H9 (cell line): Measurements from ENCODE around the gene LILRA5. TPM values are rescaled to one million over a fixed set of nuclear protein-coding genes. Genes with fewer than 3 reads are reported as not detected.
"Not testable (repeated sequence)": the region's sequence is repeated elsewhere in the genome, so short reads cannot be mapped to it uniquely, and the experiment has no call there.

ENCODE experiments used
- DNase-seq: peaks from one replicate; pipeline ENCODE4 v3.0.0-alpha.2; 2017
- H2AFZ ChIP-seq: one replicate; pipeline ENCODE4 v1.6.1; 2013; ENCODE audit warnings: mild to moderate bottlenecking, low read length, control low read depth, moderate library complexity
- H2AK5ac ChIP-seq: 2 replicates; pipeline ENCODE4 v1.6.1; 2013; ENCODE audit warnings: low read length, control low read depth, mixed read lengths; ENCODE audit not compliant: insufficient read length
- H2BK120ac ChIP-seq: one replicate; pipeline ENCODE4 v1.6.1; 2013; ENCODE audit warnings: low read depth, mild to moderate bottlenecking, low read length, control low read depth, inconsistent platforms; ENCODE audit not compliant: poor library complexity, severe bottlenecking
- H2BK12ac ChIP-seq: 2 replicates; pipeline ENCODE4 v1.6.1; 2013; ENCODE audit warnings: low read length, control low read depth, mixed read lengths, low read depth; ENCODE audit not compliant: insufficient read length
- H2BK15ac ChIP-seq: 2 replicates; pipeline ENCODE4 v1.6.1; 2013; ENCODE audit warnings: low read depth, low read length, control low read depth
- H2BK20ac ChIP-seq: one replicate; pipeline ENCODE4 v1.6.1; 2013; ENCODE audit warnings: low read depth, mild to moderate bottlenecking, low read length, control low read depth, inconsistent platforms; ENCODE audit not compliant: poor library complexity, severe bottlenecking
- H2BK5ac ChIP-seq: 2 replicates; pipeline ENCODE4 v1.6.1; 2013; ENCODE audit warnings: low read length, control low read depth, mixed read lengths; ENCODE audit not compliant: insufficient read length
- H3K14ac ChIP-seq: 2 replicates; pipeline ENCODE4 v1.6.1; 2013; ENCODE audit warnings: low read length, control low read depth; ENCODE audit not compliant: insufficient read depth
- H3K18ac ChIP-seq: 2 replicates; pipeline ENCODE4 v1.6.1; 2013; ENCODE audit warnings: low read depth, mild to moderate bottlenecking, mixed read lengths, low read length, control low read depth; ENCODE audit not compliant: insufficient read length
- H3K23ac ChIP-seq: 2 replicates; pipeline ENCODE4 v1.6.1; 2013; ENCODE audit warnings: low read length, control low read depth, mixed read lengths, low read depth; ENCODE audit not compliant: insufficient read length
- H3K23me2 ChIP-seq: 2 replicates; pipeline ENCODE4 v1.6.1; 2013; ENCODE audit warnings: low read depth, mild to moderate bottlenecking, mixed read lengths, low read length, control low read depth; ENCODE audit not compliant: insufficient read length, poor library complexity, severe bottlenecking
- H3K27ac ChIP-seq: 2 replicates; pipeline ENCODE4 v1.5.1; 2013; ENCODE audit warnings: low read length, control low read depth, mixed read lengths, low read depth; ENCODE audit not compliant: insufficient read length
- H3K27me3 ChIP-seq: 2 replicates; pipeline ENCODE4 v1.6.1; 2013; ENCODE audit warnings: low read length, control low read depth, inconsistent platforms; ENCODE audit not compliant: insufficient read depth
- H3K4ac ChIP-seq: 2 replicates; pipeline ENCODE4 v1.6.1; 2013; ENCODE audit warnings: low read depth, mild to moderate bottlenecking, control low read depth, inconsistent platforms, low read length, moderate library complexity
- H3K4me1 ChIP-seq: 2 replicates; pipeline ENCODE4 v1.6.1; 2013; ENCODE audit warnings: low read length, control low read depth, inconsistent platforms; ENCODE audit not compliant: insufficient read depth
- H3K4me2 ChIP-seq: 2 replicates; pipeline ENCODE4 v1.6.1; 2013; ENCODE audit warnings: low read length, control low read depth, mixed read lengths; ENCODE audit not compliant: insufficient read length, insufficient read depth
- H3K56ac ChIP-seq: 2 replicates; pipeline ENCODE4 v1.6.1; 2013; ENCODE audit warnings: low read depth, mild to moderate bottlenecking, mixed read lengths, low read length, control low read depth; ENCODE audit not compliant: insufficient read length
- H3K79me1 ChIP-seq: 2 replicates; pipeline ENCODE4 v1.6.1; 2013; ENCODE audit warnings: low read depth, mild to moderate bottlenecking, moderate library complexity, low read length, control low read depth, inconsistent platforms; ENCODE audit not compliant: insufficient read depth, poor library complexity, severe bottlenecking
- H3K79me2 ChIP-seq: 2 replicates; pipeline ENCODE4 v1.6.1; 2013; ENCODE audit warnings: low read length, control low read depth, inconsistent platforms; ENCODE audit not compliant: insufficient read depth
- H3K9ac ChIP-seq: 2 replicates; pipeline ENCODE4 v1.6.1; 2013; ENCODE audit warnings: low read length, control low read depth, mixed read lengths; ENCODE audit not compliant: insufficient read length; ENCODE audit errors: extremely low read depth
- H3K9me3 ChIP-seq: one replicate; pipeline ENCODE4 v1.6.1; 2013; ENCODE audit warnings: low read depth, low read length, inconsistent platforms; ENCODE audit not compliant: control insufficient read depth
- H3T11ph ChIP-seq: one replicate; pipeline ENCODE4 v1.6.1; 2013; ENCODE audit warnings: mild to moderate bottlenecking, low read length, control low read depth, inconsistent platforms
- H4K20me1 ChIP-seq: one replicate; pipeline ENCODE4 v1.6.1; 2013; ENCODE audit not compliant: control insufficient read depth, insufficient read length, insufficient read depth
- H4K5ac ChIP-seq: 2 replicates; pipeline ENCODE4 v1.6.1; 2013; ENCODE audit warnings: low read depth, mild to moderate bottlenecking, mixed read lengths, low read length, control low read depth; ENCODE audit not compliant: insufficient read length
- H4K8ac ChIP-seq: replicated peaks from 2 replicates; pipeline ENCODE4 v1.6.1; 2013; ENCODE audit warnings: low read length, control low read depth, mixed read lengths, low read depth; ENCODE audit not compliant: insufficient read length
- H4K91ac ChIP-seq: 2 replicates; pipeline ENCODE4 v1.6.1; 2013; ENCODE audit warnings: low read depth, mild to moderate bottlenecking, moderate library complexity, mixed read lengths, low read length, control low read depth; ENCODE audit not compliant: insufficient read length
- H3K27ac Mint-ChIP-seq, 3 experiments: 2 replicates in 2 of 3; 3 replicates in 1 of 3; pipeline ENCODE4 v1.8.0; 2020 to 2021; ENCODE audit warnings: mixed read lengths in 3 of 3, mild to moderate bottlenecking in 1 of 3, moderate library complexity in 1 of 3
- H3K27me3 Mint-ChIP-seq: 2 replicates; pipeline ENCODE4 v1.8.0; 2021; ENCODE audit warnings: low read depth, mild to moderate bottlenecking, moderate library complexity, mixed read lengths
- H3K36me3 Mint-ChIP-seq, 3 experiments: 2 replicates in 2 of 3; 3 replicates in 1 of 3; pipeline ENCODE4 v1.8.0; 2020 to 2021; ENCODE audit warnings: low read depth in 3 of 3, mixed read lengths in 3 of 3; ENCODE audit not compliant: insufficient read depth in 1 of 3
- H3K4me1 Mint-ChIP-seq, 2 experiments: 2 replicates each; pipeline ENCODE4 v1.8.0; 2020; ENCODE audit warnings: mixed read lengths in 2 of 2
- H3K4me3 Mint-ChIP-seq, 2 experiments: 2 replicates in 1 of 2; 3 replicates in 1 of 2; pipeline ENCODE4 v1.8.0; 2020 to 2021; ENCODE audit warnings: mild to moderate bottlenecking in 2 of 2, mixed read lengths in 2 of 2, moderate library complexity in 1 of 2
- H3K9me3 Mint-ChIP-seq, 2 experiments: 2 replicates in 1 of 2; 3 replicates in 1 of 2; pipeline ENCODE4 v1.8.0; 2020; ENCODE audit warnings: mild to moderate bottlenecking in 2 of 2, mixed read lengths in 2 of 2, moderate library complexity in 1 of 2
- WGBS: extraction: QIAGEN DNeasy Blood & Tissue Kit; methylation state at CpG from one replicate; pipeline ENCODE4 v1.1.7; 2013; ENCODE audit warnings: missing lambda C conversion rate, low lambda C conversion rate, mixed read lengths; ENCODE audit not compliant: insufficient read length; ENCODE audit errors: extremely low coverage; 5-methylcytosine and 5-hydroxymethylcytosine counted together
- total RNA-seq: library from RNA; stranded (reverse); gene quantifications from 2 replicates; pipeline ENCODE4 v1.2.1, GENCODE V29; 2021
- TF ChIP-seq, protein P1 (sequence below): fragments of 200-600 bp; sonication (generic); conservative IDR thresholded peaks from 3 replicates; pipeline ENCODE4 v1.8.0; 2021; ENCODE audit warnings: antibody characterized with exemption, mild to moderate bottlenecking

Gene LILRA5
- total RNA-seq, 1 experiment from 2014 or later = not detected

DNA sequence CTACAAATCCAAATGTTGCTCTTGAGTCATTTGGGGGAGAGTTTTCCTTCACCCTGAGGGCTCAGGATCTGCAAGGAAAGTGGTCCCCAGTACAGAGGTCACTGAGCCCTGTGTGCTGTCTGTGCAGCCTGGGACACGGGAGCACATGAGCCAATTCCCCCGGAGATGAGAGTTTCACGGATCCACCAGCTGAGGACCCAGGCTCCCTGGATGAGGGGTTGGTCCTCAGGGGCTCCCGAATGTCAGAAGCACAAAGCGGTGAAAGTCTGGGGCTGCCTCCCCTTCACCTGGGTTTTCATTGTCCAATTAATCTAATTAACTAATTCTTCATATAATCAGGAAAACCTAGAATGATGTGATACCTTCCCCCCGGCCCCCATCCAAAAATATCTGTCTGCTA lies 18.4 kb downstream of the LILRA5 start:
- Histone ChIP-seq H3K4me1 (no peaks in the 10 kb centered on the region), H2BK5ac (no peak overlapping the region), H3T11ph (no peak overlapping the region), H4K8ac (no peak overlapping the region), H3K56ac (no peak overlapping the region), H3K23ac (no peak overlapping the region), H2BK20ac (no peak overlapping the region), H3K9ac (no peak overlapping the region), H4K91ac (no peak overlapping the region), H2AFZ (no peak overlapping the region), H3K4me2 (no peak overlapping the region), H2BK12ac (no peak overlapping the region), H3K79me1 (no peaks in the 10 kb centered on the region), H3K14ac (no peak overlapping the region), H3K4ac (no peak overlapping the region), H3K27me3 (no peaks in the 10 kb centered on the region; the same call in 1 of the 2 replicates), H2BK15ac (no peak overlapping the region), H3K9me3 (no peaks in the 10 kb centered on the region), H3K23me2 (no peaks in the 10 kb centered on the region), H3K79me2 (no peaks in the 10 kb centered on the region), H3K18ac (no peak overlapping the region), H3K27ac (no peak overlapping the region), H2AK5ac (no peak overlapping the region), H4K5ac (no peak overlapping the region), H4K20me1 (no peaks in the 10 kb centered on the region), H2BK120ac (no peak overlapping the region)
- Mint-ChIP-seq H3K27me3 (peaks cover 56% of the 10 kb centered on the region), H3K36me3 (no peaks in the 10 kb centered on the region), H3K9me3 (peaks cover 0 to 43% of the 10 kb centered on the region in 2 experiments; a peak in 2 of 5 replicates), H3K4me3 (no peak overlapping the region), H3K27ac (no peak overlapping the region), H3K4me1 (peaks cover 0 to 12% of the 10 kb centered on the region in 2 experiments; a peak in 2 of 4 replicates)
- DNase-seq = no peak
- WGBS = no CpG with 5 or more reads among the region's 6 CpGs
- TF ChIP-seq, protein P1, sequence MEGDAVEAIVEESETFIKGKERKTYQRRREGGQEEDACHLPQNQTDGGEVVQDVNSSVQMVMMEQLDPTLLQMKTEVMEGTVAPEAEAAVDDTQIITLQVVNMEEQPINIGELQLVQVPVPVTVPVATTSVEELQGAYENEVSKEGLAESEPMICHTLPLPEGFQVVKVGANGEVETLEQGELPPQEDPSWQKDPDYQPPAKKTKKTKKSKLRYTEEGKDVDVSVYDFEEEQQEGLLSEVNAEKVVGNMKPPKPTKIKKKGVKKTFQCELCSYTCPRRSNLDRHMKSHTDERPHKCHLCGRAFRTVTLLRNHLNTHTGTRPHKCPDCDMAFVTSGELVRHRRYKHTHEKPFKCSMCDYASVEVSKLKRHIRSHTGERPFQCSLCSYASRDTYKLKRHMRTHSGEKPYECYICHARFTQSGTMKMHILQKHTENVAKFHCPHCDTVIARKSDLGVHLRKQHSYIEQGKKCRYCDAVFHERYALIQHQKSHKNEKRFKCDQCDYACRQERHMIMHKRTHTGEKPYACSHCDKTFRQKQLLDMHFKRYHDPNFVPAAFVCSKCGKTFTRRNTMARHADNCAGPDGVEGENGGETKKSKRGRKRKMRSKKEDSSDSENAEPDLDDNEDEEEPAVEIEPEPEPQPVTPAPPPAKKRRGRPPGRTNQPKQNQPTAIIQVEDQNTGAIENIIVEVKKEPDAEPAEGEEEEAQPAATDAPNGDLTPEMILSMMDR = no peak

DNA sequence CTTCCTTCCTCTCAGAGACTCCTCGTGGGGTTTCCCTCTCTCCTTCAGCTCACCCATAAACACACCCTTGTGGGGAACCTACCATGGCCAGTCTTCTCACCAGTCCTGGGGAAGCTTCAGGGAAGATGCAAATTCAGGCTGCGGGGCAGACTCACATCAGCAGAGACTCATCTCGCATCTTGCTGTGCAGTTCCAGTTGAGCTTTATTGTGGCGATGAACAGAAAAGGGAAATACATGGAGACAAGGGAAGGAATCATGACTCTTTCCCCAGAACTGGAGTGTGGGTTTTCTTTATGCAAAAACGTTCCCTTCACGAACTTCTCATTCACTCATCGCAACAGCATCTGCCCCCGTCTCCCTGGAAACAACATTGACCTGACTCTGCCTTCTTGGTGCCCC lies 23.8 kb downstream of the LILRA5 start:
- H3K9me3 ChIP-seq, H3T11ph ChIP-seq, H4K5ac ChIP-seq, H2BK20ac ChIP-seq, H3K36me3 Mint-ChIP-seq, H3K4me2 ChIP-seq, H2AFZ ChIP-seq, H4K91ac ChIP-seq, H3K9ac ChIP-seq, H2BK5ac ChIP-seq, H3K27ac ChIP-seq, H3K4me3 Mint-ChIP-seq, H3K79me1 ChIP-seq, H3K56ac ChIP-seq, H3K27me3 ChIP-seq, H3K14ac ChIP-seq, H4K8ac ChIP-seq, H3K4ac ChIP-seq, H3K79me2 ChIP-seq, H4K20me1 ChIP-seq, H2BK15ac ChIP-seq, H3K18ac ChIP-seq, H2BK120ac ChIP-seq, H3K4me1 ChIP-seq, H3K23ac ChIP-seq, H2BK12ac ChIP-seq, DNase-seq, H2AK5ac ChIP-seq, H3K27ac Mint-ChIP-seq, H3K23me2 ChIP-seq: not testable (repeated sequence)
- no CpG with 5 or more reads among the region's 8 CpGs for WGBS
- Mint-ChIP-seq H3K4me1 (peaks cover 0 to 22% of the 10 kb centered on the region in 2 experiments; a peak in 2 of 4 replicates), H3K27me3 (peaks cover 38% of the 10 kb centered on the region), H3K9me3 (peaks cover 0 to 55% of the 10 kb centered on the region in 2 experiments; a peak in 2 of 5 replicates)
